ENCODE results near the gene SNAP29.
A peak's percentile ranks its signal among the peaks of the same experiment; 100 is the strongest.
"Not testable (repeated sequence)": the region's sequence is repeated elsewhere in the genome, so short reads cannot be mapped to it uniquely, and the experiment has no call there.

SNAP29 gene

GRCh38 chr22:20858615-20859416 lies at the start of gene SNAP29, which contains the start of gene PI4KA:
SNAP29 (plus strand) TSS chr22:20859007; CDS start chr22:20859111, 104 bp downstream.
PI4KA (minus strand) TSS chr22:20858811; CDS start chr22:20858725, 86 bp downstream.
- in situ Hi-C loops (cut with HindIII; ENCODE audit: low pct_ligation_motif_present, low pct_unique_long_range_greater_than_20kb, low sequenced_read_pairs), result no loop called here

GRCh38 chr22:20809538-20810185 lies 49.1 kb upstream of the SNAP29 start:
- in situ Hi-C loops (cut with HindIII; ENCODE audit: low pct_ligation_motif_present, low pct_unique_long_range_greater_than_20kb, low sequenced_read_pairs), result no loop called here
- no peak for DNase-seq

More at GRCh38 chr22:20858615-20859416, at the start of gene SNAP29, which contains the start of gene PI4KA:
- DNase-seq, result peak; percentile 96

- no peak for DNase-seq
Measured at GRCh38 chr22:20810645-20811044, 48.2 kb upstream of the SNAP29 start.

GRCh38 chr22:20811171-20811570 lies 47.6 kb upstream of the SNAP29 start:
- no peak for DNase-seq
- in situ Hi-C loops (cut with HindIII; ENCODE audit: low pct_ligation_motif_present, low pct_unique_long_range_greater_than_20kb, low sequenced_read_pairs), result no loop called here

More at GRCh38 chr22:20810645-20811044, 48.2 kb upstream of the SNAP29 start:
- in situ Hi-C loops (cut with HindIII; ENCODE audit: low pct_ligation_motif_present, low pct_unique_long_range_greater_than_20kb, low sequenced_read_pairs), result no loop called here

GRCh38 chr22:20811971-20812660 lies 46.7 kb upstream of the SNAP29 start:
- in situ Hi-C loops (cut with HindIII; ENCODE audit: low pct_ligation_motif_present, low pct_unique_long_range_greater_than_20kb, low sequenced_read_pairs), result no loop called here
- DNase-seq, result no peak

GRCh38 chr22:20813056-20813455 lies 45.8 kb upstream of the SNAP29 start:
- in situ Hi-C loops (cut with HindIII; ENCODE audit: low pct_ligation_motif_present, low pct_unique_long_range_greater_than_20kb, low sequenced_read_pairs), result no loop called here

GRCh38 chr22:20814221-20814808 lies 44.5 kb upstream of the SNAP29 start:
- DNase-seq, result no peak
- in situ Hi-C loops (cut with HindIII; ENCODE audit: low pct_ligation_motif_present, low pct_unique_long_range_greater_than_20kb, low sequenced_read_pairs), result no loop called here

More at GRCh38 chr22:20813056-20813455, 45.8 kb upstream of the SNAP29 start:
- no peak for DNase-seq

GRCh38 chr22:20815477-20816050 lies 43.2 kb upstream of the SNAP29 start:
- in situ Hi-C loops (cut with HindIII; ENCODE audit: low pct_ligation_motif_present, low pct_unique_long_range_greater_than_20kb, low sequenced_read_pairs), result no loop called here
- no peak for DNase-seq

GRCh38 chr22:20816559-20816958 lies 42.2 kb upstream of the SNAP29 start:
- DNase-seq, result no peak
- in situ Hi-C loops (cut with HindIII; ENCODE audit: low pct_ligation_motif_present, low pct_unique_long_range_greater_than_20kb, low sequenced_read_pairs), result no loop called here

GRCh38 chr22:20818471-20818870 lies 40.3 kb upstream of the SNAP29 start:
- in situ Hi-C loops (cut with HindIII; ENCODE audit: low pct_ligation_motif_present, low pct_unique_long_range_greater_than_20kb, low sequenced_read_pairs), result no loop called here

GRCh38 chr22:20819471-20819870 lies 39.3 kb upstream of the SNAP29 start:
- no peak for DNase-seq
- in situ Hi-C loops (cut with HindIII; ENCODE audit: low pct_ligation_motif_present, low pct_unique_long_range_greater_than_20kb, low sequenced_read_pairs), result no loop called here

More at GRCh38 chr22:20818471-20818870, 40.3 kb upstream of the SNAP29 start:
- DNase-seq, result no peak

GRCh38 chr22:20821717-20822239 lies 37.0 kb upstream of the SNAP29 start:
- in situ Hi-C loops (cut with HindIII; ENCODE audit: low pct_ligation_motif_present, low pct_unique_long_range_greater_than_20kb, low sequenced_read_pairs); DNase-seq: not testable (repeated sequence)

- no peak for DNase-seq
- in situ Hi-C loops (cut with HindIII; ENCODE audit: low pct_ligation_motif_present, low pct_unique_long_range_greater_than_20kb, low sequenced_read_pairs), result no loop called here
Measured at GRCh38 chr22:20822240-20822639, 36.6 kb upstream of the SNAP29 start.

- DNase-seq, result no peak
- in situ Hi-C loops (cut with HindIII; ENCODE audit: low pct_ligation_motif_present, low pct_unique_long_range_greater_than_20kb, low sequenced_read_pairs), result no loop called here
Measured at GRCh38 chr22:20823264-20823663, 35.5 kb upstream of the SNAP29 start.

GRCh38 chr22:20825216-20825615 lies 33.6 kb upstream of the SNAP29 start:
- in situ Hi-C loops (cut with HindIII; ENCODE audit: low pct_ligation_motif_present, low pct_unique_long_range_greater_than_20kb, low sequenced_read_pairs), result not testable (repeated sequence)

GRCh38 chr22:20825624-20826023 lies 33.2 kb upstream of the SNAP29 start:
- in situ Hi-C loops (cut with HindIII; ENCODE audit: low pct_ligation_motif_present, low pct_unique_long_range_greater_than_20kb, low sequenced_read_pairs), result no loop called here

More at GRCh38 chr22:20825216-20825615, 33.6 kb upstream of the SNAP29 start:
- not testable (repeated sequence) for DNase-seq

GRCh38 chr22:20826373-20827152 lies 32.2 kb upstream of the SNAP29 start:
- in situ Hi-C loops (cut with HindIII; ENCODE audit: low pct_ligation_motif_present, low pct_unique_long_range_greater_than_20kb, low sequenced_read_pairs); DNase-seq: not testable (repeated sequence)

More at GRCh38 chr22:20825624-20826023, 33.2 kb upstream of the SNAP29 start:
- DNase-seq, result no peak

All from ACHN (cell line).